Activated CD8-positive, alpha-beta memory T cell treated with anti-CD3 and anti-CD28 coated beads, Interleukin-2, amount 10 ng/mL, durations not matched to agents 7 days and 5 days (primary cell): Measurements from ENCODE around the gene CORIN. TPM values are rescaled to one million over a fixed set of nuclear protein-coding genes. Genes with fewer than 3 reads are reported as not detected.

Experiments
- ATAC-seq: fragments of 150-1000 bp; cut with Tn5 transposase; one replicate; pipeline ENCODE4 v1.10.0; 2021; ENCODE audit warnings: moderate library complexity
- CTCF ChIA-PET: fragments of 350-600 bp; sonication (Branson Sonifier 250); formaldehyde crosslinking; loops from one replicate; lab custom pipeline; 2021; ENCODE audit warnings: antibody characterized with exemption; lab: Charles Lee
- DNase-seq: peaks from one replicate; pipeline ENCODE4 v3.0.0-alpha.2; 2020
- H3K27ac Mint-ChIP-seq: one replicate; pipeline ENCODE4 v1.8.0; 2021; ENCODE audit warnings: mild to moderate bottlenecking, mixed read lengths
- H3K27me3 Mint-ChIP-seq: one replicate; pipeline ENCODE4 v1.8.0; 2021; ENCODE audit warnings: mixed read lengths
- H3K36me3 Mint-ChIP-seq: one replicate; pipeline ENCODE4 v1.8.0; 2021; ENCODE audit warnings: mild to moderate bottlenecking, mixed read lengths
- H3K4me1 Mint-ChIP-seq: one replicate; pipeline ENCODE4 v1.8.0; 2021; ENCODE audit warnings: mixed read lengths
- H3K4me3 Mint-ChIP-seq: one replicate; pipeline ENCODE4 v1.8.0; 2021; ENCODE audit warnings: mild to moderate bottlenecking, moderate library complexity, mixed read lengths
- H3K9me3 Mint-ChIP-seq: one replicate; pipeline ENCODE4 v1.8.0; 2022; ENCODE audit warnings: low read depth, mixed read lengths
- total RNA-seq, 2 experiments: library from RNA; stranded (reverse); gene quantifications; one replicate each; pipeline ENCODE4 v1.2.3, GENCODE V29; 2021

Gene CORIN
- total RNA-seq, 2 experiments from 2014 or later, result not detected

DNA sequence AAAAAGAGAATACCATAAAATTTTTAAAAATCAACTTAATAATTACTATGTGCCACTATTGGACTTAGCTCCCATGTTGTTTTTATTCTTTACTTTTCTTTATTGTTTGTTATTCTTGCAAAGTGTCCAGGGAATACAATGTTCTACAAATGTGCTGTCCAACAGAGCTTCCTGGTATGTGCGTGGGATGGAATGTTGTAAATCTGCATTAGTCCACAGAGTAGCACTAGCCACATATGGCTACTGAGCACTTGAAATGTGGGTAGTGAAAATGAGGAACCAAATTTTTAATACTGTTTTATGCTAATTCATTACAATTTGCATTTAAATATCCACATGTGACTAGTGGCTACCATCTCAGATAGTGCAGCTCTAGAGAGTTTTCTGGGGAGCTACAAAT lies 14.3 kb upstream of the CORIN start:
- ATAC-seq (no peak), DNase-seq (no peak)
- H3K27me3 Mint-ChIP-seq, result no peaks in the 10 kb centered on the region
- H3K9me3 Mint-ChIP-seq, result no peaks in the 10 kb centered on the region
- H3K27ac Mint-ChIP-seq, result no peak overlapping the region
- peaks cover 26% of the 10 kb centered on the region for H3K36me3 Mint-ChIP-seq
- CTCF ChIA-PET, result interaction anchor here (0.7 to 2.1 kb wide), 2 partner anchors 13 to 15 kb away, joined by 3 to 5 read pairs; no protein-coding TSS in a partner anchor
- H3K4me1 Mint-ChIP-seq, result no peaks in the 10 kb centered on the region
- no peak overlapping the region for H3K4me3 Mint-ChIP-seq

DNA sequence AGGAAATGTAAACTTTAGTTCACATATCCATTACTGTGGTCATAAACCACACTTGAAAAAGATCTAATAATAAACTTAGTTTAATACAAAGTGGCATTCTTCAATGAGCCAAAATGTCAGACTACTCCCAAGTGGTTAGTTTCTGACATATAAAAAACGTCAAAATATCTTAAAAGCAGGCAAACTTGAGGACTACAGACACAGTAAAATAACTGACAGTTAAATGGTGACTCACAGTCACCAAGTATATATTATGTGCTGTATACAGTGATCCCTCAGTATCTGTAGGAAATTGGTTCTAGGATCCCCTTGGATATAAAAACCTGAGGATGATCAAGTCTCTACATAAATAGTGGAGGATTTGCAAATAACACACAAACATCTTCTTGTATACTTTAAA lies 11.6 kb upstream of the CORIN start:
- CTCF ChIA-PET, result no interaction called here
- Mint-ChIP-seq H3K4me1 (no peaks in the 10 kb centered on the region), H3K36me3 (peaks cover 34% of the 10 kb centered on the region), H3K27me3 (no peaks in the 10 kb centered on the region), H3K4me3 (no peak overlapping the region), H3K27ac (no peak overlapping the region), H3K9me3 (no peaks in the 10 kb centered on the region)
- ATAC-seq (no peak), DNase-seq (no peak)

GRCh38 chr4:47848041-47848440 lies 10.2 kb upstream of the CORIN start:
- H3K4me1 Mint-ChIP-seq, result no peaks in the 10 kb centered on the region
- no peaks in the 10 kb centered on the region for H3K27me3 Mint-ChIP-seq
- no peak for ATAC-seq
- peaks cover 36% of the 10 kb centered on the region for H3K36me3 Mint-ChIP-seq
- DNase-seq, result no peak
- CTCF ChIA-PET, result no interaction called here
- no peak overlapping the region for H3K4me3 Mint-ChIP-seq
- no peaks in the 10 kb centered on the region for H3K9me3 Mint-ChIP-seq
- H3K27ac Mint-ChIP-seq, result no peak overlapping the region

GRCh38 chr4:47842985-47843384 lies 5.1 kb upstream of the CORIN start:
- H3K27me3 Mint-ChIP-seq, result peaks cover 2% of the 10 kb centered on the region
- H3K4me1 Mint-ChIP-seq, result peaks cover 3% of the 10 kb centered on the region
- ATAC-seq (no peak), DNase-seq (no peak)
- CTCF ChIA-PET, result no interaction called here
- H3K9me3 Mint-ChIP-seq, result no peaks in the 10 kb centered on the region
- H3K27ac Mint-ChIP-seq, result no peak overlapping the region
- no peak overlapping the region for H3K4me3 Mint-ChIP-seq
- H3K36me3 Mint-ChIP-seq, result peaks cover 28% of the 10 kb centered on the region

DNA sequence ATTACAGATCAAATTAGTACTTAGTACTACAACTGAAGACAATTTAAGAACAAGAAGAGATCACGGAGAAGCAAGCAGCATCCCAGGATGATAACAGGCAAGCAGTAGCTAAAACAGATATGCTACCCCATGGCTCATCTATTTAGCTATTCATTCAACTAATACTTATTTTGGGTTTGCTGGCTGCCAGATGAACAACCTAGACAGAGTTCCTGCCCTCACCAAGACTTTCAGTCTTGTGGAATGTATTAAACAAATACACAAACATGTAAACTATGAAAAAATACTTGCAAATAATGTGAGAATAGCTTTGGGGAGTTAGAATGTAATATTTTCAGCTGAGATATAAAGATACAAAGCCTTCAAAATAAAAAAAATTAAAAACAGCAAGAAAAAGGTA lies 2.4 kb upstream of the CORIN start:
- CTCF ChIA-PET, result interaction anchor here (1.2 to 2.4 kb wide), 3 partner anchors 93 to 178 kb away, joined by 3 to 7 read pairs (median 6); no protein-coding TSS in a partner anchor
- no peaks in the 10 kb centered on the region for H3K9me3 Mint-ChIP-seq
- H3K27ac Mint-ChIP-seq, result no peak overlapping the region

DNA sequence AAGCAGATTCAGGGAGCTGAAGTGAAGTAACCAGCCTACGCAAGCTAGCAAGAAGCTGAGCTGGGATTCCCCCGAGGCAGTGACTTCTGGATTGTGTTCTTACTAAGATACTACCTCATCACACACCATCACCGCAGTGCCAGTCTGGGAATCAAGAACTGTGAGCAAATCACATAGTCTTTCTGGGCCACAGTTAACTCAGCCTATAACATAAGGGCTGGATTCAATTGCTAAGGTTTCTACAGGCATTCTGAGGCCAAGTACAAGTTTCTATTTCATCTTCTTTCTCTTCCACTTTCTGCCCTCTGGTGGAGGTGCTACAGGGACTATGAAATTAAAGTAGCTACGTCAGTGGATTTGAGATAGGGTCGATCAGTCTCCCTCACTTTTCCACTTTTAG lies 1.4 kb upstream of the CORIN start:
- peaks cover 13% of the 10 kb centered on the region for H3K27me3 Mint-ChIP-seq
- no peak overlapping the region for H3K4me3 Mint-ChIP-seq
- H3K4me1 Mint-ChIP-seq, result peaks cover 16% of the 10 kb centered on the region
- ATAC-seq, result no peak
- H3K27ac Mint-ChIP-seq, result no peak overlapping the region
- CTCF ChIA-PET, result interaction anchor here (0.7 to 2.4 kb wide), 10 partner anchors 14 to 177 kb away, joined by 3 to 8 read pairs (median 4); no protein-coding TSS in a partner anchor
- H3K9me3 Mint-ChIP-seq, result no peaks in the 10 kb centered on the region
- DNase-seq, result no peak
- H3K36me3 Mint-ChIP-seq, result peaks cover 12% of the 10 kb centered on the region

More for the DNA sequence above, 2.4 kb upstream of the CORIN start:
- no peak for DNase-seq
- peaks cover 15% of the 10 kb centered on the region for H3K36me3 Mint-ChIP-seq
- H3K4me1 Mint-ChIP-seq, result peaks cover 16% of the 10 kb centered on the region
- no peak overlapping the region for H3K4me3 Mint-ChIP-seq
- H3K27me3 Mint-ChIP-seq, result peaks cover 13% of the 10 kb centered on the region
- ATAC-seq, result no peak

DNA sequence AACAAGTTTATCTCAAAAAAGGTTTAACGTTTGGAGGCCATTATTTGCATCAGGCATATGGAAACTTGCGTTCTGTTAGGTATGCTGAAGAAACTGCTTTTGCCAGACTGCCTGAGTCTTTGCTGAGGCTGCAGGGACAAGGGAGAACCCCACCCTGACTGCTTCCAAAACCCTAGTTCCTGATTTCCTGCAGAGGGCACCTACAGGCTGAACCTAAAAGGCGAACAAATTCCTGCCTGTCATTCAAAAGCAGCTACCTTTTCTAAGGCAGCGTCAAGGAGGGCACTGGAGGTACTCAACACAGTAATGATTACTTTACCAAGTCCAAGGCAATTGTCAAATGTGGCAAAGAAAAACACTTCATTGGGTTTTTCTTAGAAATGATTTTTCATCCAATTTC lies 578 bp upstream of the CORIN start:
- Mint-ChIP-seq H3K27ac (no peak overlapping the region), H3K27me3 (peaks cover 16% of the 10 kb centered on the region), H3K36me3 (peaks cover 4% of the 10 kb centered on the region), H3K4me3 (no peak overlapping the region), H3K4me1 (peaks cover 16% of the 10 kb centered on the region), H3K9me3 (no peaks in the 10 kb centered on the region)
- ATAC-seq, result no peak
- DNase-seq, result no peak
- CTCF ChIA-PET, result interaction anchor here (0.9 to 2.2 kb wide), 7 partner anchors 14 to 152 kb away, joined by 3 to 12 read pairs (median 5); no protein-coding TSS in a partner anchor

GRCh38 chr4:47837094-47837907 lies 566 bp downstream of the CORIN start:
- no peak overlapping the region for H3K27ac Mint-ChIP-seq
- CTCF ChIA-PET, result interaction anchor here (0.7 to 2.5 kb wide), 23 partner anchors 10 to 294 kb away, joined by 3 to 20 read pairs (median 4); no protein-coding TSS in a partner anchor
- no peaks in the 10 kb centered on the region for H3K9me3 Mint-ChIP-seq
- H3K4me3 Mint-ChIP-seq, result peak overlapping the region; percentile 74
- ATAC-seq (peak; percentile 76), DNase-seq (peak; percentile 62)
- peaks cover 1% of the 10 kb centered on the region for H3K36me3 Mint-ChIP-seq
- peaks cover 19% of the 10 kb centered on the region for H3K27me3 Mint-ChIP-seq
- H3K4me1 Mint-ChIP-seq, result peaks cover 16% of the 10 kb centered on the region

DNA sequence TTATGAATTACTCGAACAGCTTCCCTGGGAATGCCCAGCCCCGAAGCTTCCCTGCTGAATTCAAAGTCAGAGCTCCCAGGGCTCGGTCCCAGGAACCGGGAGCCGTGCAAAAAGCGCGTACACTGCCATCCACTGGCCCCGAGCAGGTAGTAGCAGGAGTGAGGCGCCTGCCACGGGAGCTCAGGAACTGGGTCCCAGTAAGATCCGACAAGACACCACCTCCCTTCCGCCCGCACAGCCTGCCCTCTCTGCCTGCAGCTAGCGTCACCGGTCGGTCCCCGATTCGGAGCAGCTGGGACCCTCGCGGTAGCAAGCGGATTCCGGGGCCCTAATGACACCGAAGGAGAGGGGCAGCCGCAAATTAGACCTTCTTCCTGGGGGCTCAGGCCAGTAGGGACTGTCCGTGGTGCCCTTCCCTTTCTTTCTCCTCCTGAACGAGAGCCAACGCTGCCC lies 1.2 kb downstream of the CORIN start:
- ATAC-seq (peak; percentile 87), DNase-seq (peak; percentile 74)
- Mint-ChIP-seq H3K4me1 (peaks cover 16% of the 10 kb centered on the region), H3K4me3 (peak overlapping the region; percentile 74), H3K9me3 (no peaks in the 10 kb centered on the region), H3K27me3 (peaks cover 23% of the 10 kb centered on the region), H3K36me3 (no peaks in the 10 kb centered on the region), H3K27ac (no peak overlapping the region)
- CTCF ChIA-PET, result interaction anchor here (0.7 to 2.5 kb wide), 24 partner anchors 9 to 295 kb away, joined by 3 to 20 read pairs (median 4); no protein-coding TSS in a partner anchor

DNA sequence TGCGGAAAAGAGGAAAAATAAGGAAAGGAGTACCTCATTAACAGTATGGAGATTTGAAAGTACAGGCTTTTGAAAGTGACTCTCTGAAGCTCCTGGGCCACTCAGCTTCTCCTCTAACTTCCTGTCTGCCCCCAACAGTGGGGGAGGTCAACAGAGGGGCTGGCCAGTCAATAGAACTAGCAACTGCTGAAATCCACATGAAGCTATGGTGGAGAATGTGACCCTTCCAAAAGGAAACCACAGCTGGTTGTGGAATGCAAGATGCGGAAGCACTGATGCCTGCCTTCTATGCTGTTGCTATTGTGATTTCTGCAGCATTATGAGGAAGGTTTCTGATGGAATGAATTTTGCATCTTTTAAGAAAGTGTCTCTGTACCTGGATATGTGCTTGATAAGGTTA lies 2.4 kb downstream of the CORIN start:
- H3K4me1 Mint-ChIP-seq, result peaks cover 23% of the 10 kb centered on the region
- H3K36me3 Mint-ChIP-seq, result no peaks in the 10 kb centered on the region
- DNase-seq, result no peak
- H3K27ac Mint-ChIP-seq, result no peak overlapping the region
- H3K27me3 Mint-ChIP-seq, result peaks cover 23% of the 10 kb centered on the region
- CTCF ChIA-PET, result interaction anchor here (1.6 to 2.5 kb wide), 4 partner anchors 23 to 147 kb away, joined by 5 to 20 read pairs (median 8); no protein-coding TSS in a partner anchor
- ATAC-seq, result no peak
- no peak overlapping the region for H3K4me3 Mint-ChIP-seq
- H3K9me3 Mint-ChIP-seq, result no peaks in the 10 kb centered on the region

- Mint-ChIP-seq H3K36me3 (no peaks in the 10 kb centered on the region), H3K4me3 (no peak overlapping the region), H3K9me3 (no peaks in the 10 kb centered on the region), H3K27me3 (peaks cover 25% of the 10 kb centered on the region), H3K27ac (no peak overlapping the region), H3K4me1 (peaks cover 30% of the 10 kb centered on the region)
- CTCF ChIA-PET, result no interaction called here
- DNase-seq (no peak), ATAC-seq (no peak)
These were observed 6.7 kb downstream of the CORIN start for GRCh38 chr4:47831026-47831679.

GRCh38 chr4:47830265-47831025 lies 7.4 kb downstream of the CORIN start:
- Mint-ChIP-seq H3K36me3 (no peaks in the 10 kb centered on the region), H3K9me3 (no peaks in the 10 kb centered on the region), H3K27ac (no peak overlapping the region), H3K27me3 (peaks cover 23% of the 10 kb centered on the region), H3K4me1 (peaks cover 25% of the 10 kb centered on the region), H3K4me3 (no peak overlapping the region)
- ATAC-seq, result no peak
- DNase-seq, result no peak
- CTCF ChIA-PET, result no interaction called here

DNA sequence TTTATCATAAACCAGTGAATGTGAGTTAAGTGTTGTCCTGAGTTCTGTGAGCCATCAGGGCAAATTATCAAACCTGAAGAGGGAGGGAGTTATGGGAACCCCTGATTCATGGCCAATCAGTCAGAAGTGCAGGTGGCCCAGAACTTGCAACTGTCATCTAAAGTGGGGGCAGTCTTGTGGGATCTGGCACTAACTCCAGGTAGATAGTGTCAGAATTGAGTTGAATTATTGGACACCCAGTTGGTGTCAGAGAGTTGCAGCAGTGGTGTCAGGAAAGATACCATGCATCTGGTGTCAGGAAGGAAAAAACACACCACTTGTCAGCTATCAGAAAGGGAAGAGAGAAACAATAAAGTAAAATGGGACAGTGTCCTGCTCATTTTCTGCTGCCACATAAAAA lies 8.4 kb downstream of the CORIN start:
- Mint-ChIP-seq H3K27ac (no peak overlapping the region), H3K4me1 (peaks cover 25% of the 10 kb centered on the region), H3K27me3 (peaks cover 23% of the 10 kb centered on the region), H3K4me3 (no peak overlapping the region), H3K36me3 (no peaks in the 10 kb centered on the region), H3K9me3 (no peaks in the 10 kb centered on the region)
- ATAC-seq (no peak), DNase-seq (no peak)
- CTCF ChIA-PET, result interaction anchor here (0.7 kb wide), 1 partner anchor 289 kb away, joined by 3 read pairs; no protein-coding TSS in a partner anchor
